ENCODE data around the gene ACVRL1. TPM values are rescaled to one million over a fixed set of nuclear protein-coding genes. Genes with fewer than 3 reads are reported as not detected.

The ACVRL1 gene
- 1 to 10 TPM; 7.5 to 7.9 TPM for total RNA-seq
- polyA plus RNA-seq: 1 to 10 TPM; 3.1 to 4.7 TPM

DNA sequence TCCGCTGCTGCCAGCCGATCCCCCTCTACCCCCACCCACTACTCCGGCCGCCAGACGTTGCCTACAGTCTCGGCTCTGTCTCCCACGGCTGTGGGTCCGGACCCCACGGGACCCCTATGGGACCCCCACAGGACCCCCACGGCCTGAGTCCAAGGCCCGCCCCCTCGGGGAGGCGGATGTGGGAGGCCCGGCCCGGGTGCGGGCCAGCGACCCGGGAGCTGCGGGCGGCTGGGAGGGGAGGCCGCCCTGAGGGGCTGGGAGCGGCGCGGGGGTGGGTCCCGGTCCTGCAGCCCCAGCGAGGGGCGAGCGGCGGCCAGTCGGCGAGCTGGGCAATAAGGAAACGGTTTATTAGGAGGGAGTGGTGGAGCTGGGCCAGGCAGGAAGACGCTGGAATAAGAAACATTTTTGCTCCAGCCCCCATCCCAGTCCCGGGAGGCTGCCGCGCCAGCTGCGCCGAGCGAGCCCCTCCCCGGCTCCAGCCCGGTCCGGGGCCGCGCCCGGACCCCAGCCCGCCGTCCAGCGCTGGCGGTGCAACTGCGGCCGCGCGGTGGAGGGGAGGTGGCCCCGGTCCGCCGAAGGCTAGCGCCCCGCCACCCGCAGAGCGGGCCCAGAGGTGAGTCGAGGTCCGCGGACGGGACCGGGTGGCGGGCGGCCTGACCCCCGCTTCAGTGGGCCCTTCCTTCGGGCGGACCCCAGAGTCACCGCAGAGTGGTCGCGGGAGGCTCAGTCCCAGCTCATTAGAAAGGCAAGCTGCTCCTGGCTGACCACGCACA is at the start of gene ACVRL1:
TSS of gene ACVRL1 (plus strand) at position 422 of the 773 bp plus-strand sequence. CDS start 4,971 bp downstream, outside the sequence.
- H3K27me3 ChIP-seq (ENCODE audit: control insufficient read depth in 4 of 4, insufficient read depth in 4 of 4, low read length in 3 of 4): no peaks in the 10 kb centered on the region

More for the DNA sequence above, at the start of gene ACVRL1:
- Histone ChIP-seq H3K9me3 (ENCODE audit: control insufficient read depth in 4 of 4, low read length in 3 of 4) (no peaks in the 10 kb centered on the region), H3K9ac (ENCODE audit: low read depth in 1 of 2, low read length in 2 of 2) (no peak within 1 kb of the TSS), H3K4me3 (ENCODE audit: low read depth in 1 of 3, low read length in 3 of 3) (peak within 1 kb of the TSS in 1 of 3 donors; percentile 53), H3K27ac (ENCODE audit: low read depth in 1 of 2, low read length in 2 of 2) (peak within 1 kb of the TSS in 1 of 2 donors; percentile 56), H3K36me3 (ENCODE audit: control insufficient read depth in 4 of 4, insufficient read depth in 3 of 4, low read depth in 1 of 4, low read length in 3 of 4) (no peaks in the 10 kb centered on the region), H3K4me1 (ENCODE audit: control insufficient read depth in 4 of 4, insufficient read depth in 4 of 4, low read length in 3 of 4) (peaks cover 4 to 13% (median 9%) of the 10 kb centered on the region in 4 donors)
- TF ChIP-seq, protein P1, sequence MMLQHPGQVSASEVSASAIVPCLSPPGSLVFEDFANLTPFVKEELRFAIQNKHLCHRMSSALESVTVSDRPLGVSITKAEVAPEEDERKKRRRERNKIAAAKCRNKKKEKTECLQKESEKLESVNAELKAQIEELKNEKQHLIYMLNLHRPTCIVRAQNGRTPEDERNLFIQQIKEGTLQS (IDR thresholded peaks at IDR 0.05): no peak
- TF ChIP-seq HNF4G (IDR thresholded peaks at IDR 0.05) (no peak), NR2F2 (IDR thresholded peaks at IDR 0.05) (no peak), FOXA1 (IDR thresholded peaks at IDR 0.05) (no peak), FOXA2 (IDR thresholded peaks at IDR 0.05) (no peak), HNF4A (conservative IDR thresholded peaks at IDR 0.05) (no peak), SP1 (IDR thresholded peaks at IDR 0.05) (no peak), RAD21 (IDR thresholded peaks at IDR 0.05) (no peak), RXRA (IDR thresholded peaks at IDR 0.05) (no peak), EGR1 (IDR thresholded peaks at IDR 0.05; ENCODE audit: low read depth in 2 of 2) (no peak), YY1 (IDR thresholded peaks at IDR 0.05) (no peak), GABPA (IDR thresholded peaks at IDR 0.05 in 1 of 2, conservative IDR thresholded peaks at IDR 0.05 in 1 of 2) (no peak), JUND (IDR thresholded peaks at IDR 0.05) (no peak), TAF1 (conservative IDR thresholded peaks at IDR 0.05) (no peak)
- TF ChIP-seq, protein P2, sequence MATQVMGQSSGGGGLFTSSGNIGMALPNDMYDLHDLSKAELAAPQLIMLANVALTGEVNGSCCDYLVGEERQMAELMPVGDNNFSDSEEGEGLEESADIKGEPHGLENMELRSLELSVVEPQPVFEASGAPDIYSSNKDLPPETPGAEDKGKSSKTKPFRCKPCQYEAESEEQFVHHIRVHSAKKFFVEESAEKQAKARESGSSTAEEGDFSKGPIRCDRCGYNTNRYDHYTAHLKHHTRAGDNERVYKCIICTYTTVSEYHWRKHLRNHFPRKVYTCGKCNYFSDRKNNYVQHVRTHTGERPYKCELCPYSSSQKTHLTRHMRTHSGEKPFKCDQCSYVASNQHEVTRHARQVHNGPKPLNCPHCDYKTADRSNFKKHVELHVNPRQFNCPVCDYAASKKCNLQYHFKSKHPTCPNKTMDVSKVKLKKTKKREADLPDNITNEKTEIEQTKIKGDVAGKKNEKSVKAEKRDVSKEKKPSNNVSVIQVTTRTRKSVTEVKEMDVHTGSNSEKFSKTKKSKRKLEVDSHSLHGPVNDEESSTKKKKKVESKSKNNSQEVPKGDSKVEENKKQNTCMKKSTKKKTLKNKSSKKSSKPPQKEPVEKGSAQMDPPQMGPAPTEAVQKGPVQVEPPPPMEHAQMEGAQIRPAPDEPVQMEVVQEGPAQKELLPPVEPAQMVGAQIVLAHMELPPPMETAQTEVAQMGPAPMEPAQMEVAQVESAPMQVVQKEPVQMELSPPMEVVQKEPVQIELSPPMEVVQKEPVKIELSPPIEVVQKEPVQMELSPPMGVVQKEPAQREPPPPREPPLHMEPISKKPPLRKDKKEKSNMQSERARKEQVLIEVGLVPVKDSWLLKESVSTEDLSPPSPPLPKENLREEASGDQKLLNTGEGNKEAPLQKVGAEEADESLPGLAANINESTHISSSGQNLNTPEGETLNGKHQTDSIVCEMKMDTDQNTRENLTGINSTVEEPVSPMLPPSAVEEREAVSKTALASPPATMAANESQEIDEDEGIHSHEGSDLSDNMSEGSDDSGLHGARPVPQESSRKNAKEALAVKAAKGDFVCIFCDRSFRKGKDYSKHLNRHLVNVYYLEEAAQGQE (IDR thresholded peaks at IDR 0.05): no peak
- TF ChIP-seq, protein P3, sequence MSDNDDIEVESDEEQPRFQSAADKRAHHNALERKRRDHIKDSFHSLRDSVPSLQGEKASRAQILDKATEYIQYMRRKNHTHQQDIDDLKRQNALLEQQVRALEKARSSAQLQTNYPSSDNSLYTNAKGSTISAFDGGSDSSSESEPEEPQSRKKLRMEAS (IDR thresholded peaks at IDR 0.05): no peak
- TF ChIP-seq, protein P4, sequence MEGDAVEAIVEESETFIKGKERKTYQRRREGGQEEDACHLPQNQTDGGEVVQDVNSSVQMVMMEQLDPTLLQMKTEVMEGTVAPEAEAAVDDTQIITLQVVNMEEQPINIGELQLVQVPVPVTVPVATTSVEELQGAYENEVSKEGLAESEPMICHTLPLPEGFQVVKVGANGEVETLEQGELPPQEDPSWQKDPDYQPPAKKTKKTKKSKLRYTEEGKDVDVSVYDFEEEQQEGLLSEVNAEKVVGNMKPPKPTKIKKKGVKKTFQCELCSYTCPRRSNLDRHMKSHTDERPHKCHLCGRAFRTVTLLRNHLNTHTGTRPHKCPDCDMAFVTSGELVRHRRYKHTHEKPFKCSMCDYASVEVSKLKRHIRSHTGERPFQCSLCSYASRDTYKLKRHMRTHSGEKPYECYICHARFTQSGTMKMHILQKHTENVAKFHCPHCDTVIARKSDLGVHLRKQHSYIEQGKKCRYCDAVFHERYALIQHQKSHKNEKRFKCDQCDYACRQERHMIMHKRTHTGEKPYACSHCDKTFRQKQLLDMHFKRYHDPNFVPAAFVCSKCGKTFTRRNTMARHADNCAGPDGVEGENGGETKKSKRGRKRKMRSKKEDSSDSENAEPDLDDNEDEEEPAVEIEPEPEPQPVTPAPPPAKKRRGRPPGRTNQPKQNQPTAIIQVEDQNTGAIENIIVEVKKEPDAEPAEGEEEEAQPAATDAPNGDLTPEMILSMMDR (IDR thresholded peaks at IDR 0.05; ENCODE audit: low read depth, low read length, missing input control): no peak
- TF ChIP-seq, protein P5, sequence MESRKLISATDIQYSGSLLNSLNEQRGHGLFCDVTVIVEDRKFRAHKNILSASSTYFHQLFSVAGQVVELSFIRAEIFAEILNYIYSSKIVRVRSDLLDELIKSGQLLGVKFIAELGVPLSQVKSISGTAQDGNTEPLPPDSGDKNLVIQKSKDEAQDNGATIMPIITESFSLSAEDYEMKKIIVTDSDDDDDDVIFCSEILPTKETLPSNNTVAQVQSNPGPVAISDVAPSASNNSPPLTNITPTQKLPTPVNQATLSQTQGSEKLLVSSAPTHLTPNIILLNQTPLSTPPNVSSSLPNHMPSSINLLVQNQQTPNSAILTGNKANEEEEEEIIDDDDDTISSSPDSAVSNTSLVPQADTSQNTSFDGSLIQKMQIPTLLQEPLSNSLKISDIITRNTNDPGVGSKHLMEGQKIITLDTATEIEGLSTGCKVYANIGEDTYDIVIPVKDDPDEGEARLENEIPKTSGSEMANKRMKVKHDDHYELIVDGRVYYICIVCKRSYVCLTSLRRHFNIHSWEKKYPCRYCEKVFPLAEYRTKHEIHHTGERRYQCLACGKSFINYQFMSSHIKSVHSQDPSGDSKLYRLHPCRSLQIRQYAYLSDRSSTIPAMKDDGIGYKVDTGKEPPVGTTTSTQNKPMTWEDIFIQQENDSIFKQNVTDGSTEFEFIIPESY (IDR thresholded peaks at IDR 0.05): no peak
- WGBS: 16% methylated on average over 74 of the region's 74 CpGs
- no peak for DNase-seq (ENCODE audit: low spot score)

Data from liver (tissue), 9 donors.